Activated naive CD4-positive, alpha-beta T cell treated with anti-CD3 and anti-CD28 coated beads, Interleukin-2, amount 10 ng/mL, durations not matched to agents 7 days and 5 days (primary cell): ENCODE measurements around the gene ROBO1.
"Not testable (repeated sequence)": the region's sequence is repeated elsewhere in the genome, so short reads cannot be mapped to it uniquely, and the experiment has no call there.

Experiments used
- CTCF ChIA-PET: fragments of 350-600 bp; sonication (Branson Sonifier 250); formaldehyde crosslinking; loops from one replicate; lab custom pipeline; 2021; ENCODE audit warnings: antibody characterized with exemption; lab: Charles Lee
- DNase-seq: peaks from one replicate; pipeline ENCODE4 v3.0.0-alpha.2; 2020
- H3K27ac Mint-ChIP-seq: one replicate; pipeline ENCODE4 v1.8.0; 2021; ENCODE audit warnings: mild to moderate bottlenecking, moderate library complexity, mixed read lengths
- H3K27me3 Mint-ChIP-seq: one replicate; pipeline ENCODE4 v1.8.0; 2021; ENCODE audit warnings: mild to moderate bottlenecking, mixed read lengths
- H3K36me3 Mint-ChIP-seq: one replicate; pipeline ENCODE4 v1.8.0; 2021; ENCODE audit warnings: mixed read lengths
- H3K4me1 Mint-ChIP-seq: one replicate; pipeline ENCODE4 v1.8.0; 2021; ENCODE audit warnings: mixed read lengths
- H3K4me3 Mint-ChIP-seq: one replicate; pipeline ENCODE4 v1.8.0; 2021; ENCODE audit warnings: mild to moderate bottlenecking, moderate library complexity, mixed read lengths
- H3K9me3 Mint-ChIP-seq: one replicate; pipeline ENCODE4 v1.8.0; 2021; ENCODE audit warnings: mixed read lengths

Gene ROBO1

GRCh38 chr3:78703944-78704343, 1063.9 kb downstream of the ROBO1 start:
- Mint-ChIP-seq H3K27me3 (no peaks in the 10 kb centered on the region), H3K36me3 (no peaks in the 10 kb centered on the region), H3K9me3 (peaks cover 5% of the 10 kb centered on the region), H3K4me1 (no peaks in the 10 kb centered on the region), H3K4me3 (no peak overlapping the region), H3K27ac (no peak overlapping the region)
- DNase-seq = no peak
- CTCF ChIA-PET = no interaction called here

DNA sequence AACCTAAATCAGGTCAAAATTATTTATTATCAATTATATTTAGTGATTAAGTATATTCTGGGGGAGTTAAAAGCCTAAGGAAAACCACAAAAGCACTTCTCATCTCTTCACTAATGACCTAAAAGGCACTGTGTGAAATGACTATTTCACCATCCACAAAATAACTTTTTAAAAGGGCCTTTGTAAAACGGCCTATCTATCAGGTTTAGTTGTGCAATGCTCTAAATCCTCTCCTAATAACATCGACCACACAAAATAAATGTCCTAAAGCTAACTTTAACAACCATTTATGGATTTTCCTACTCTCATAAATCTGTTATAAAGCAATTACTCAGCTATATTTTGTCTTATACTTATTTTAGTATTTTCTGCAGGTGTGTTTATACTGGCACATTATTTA, 1066.3 kb downstream of the ROBO1 start:
- H3K27ac Mint-ChIP-seq = no peak overlapping the region
- H3K36me3 Mint-ChIP-seq = no peaks in the 10 kb centered on the region
- CTCF ChIA-PET = no interaction called here
- no peak overlapping the region for H3K4me3 Mint-ChIP-seq
- no peaks in the 10 kb centered on the region for H3K27me3 Mint-ChIP-seq
- no peaks in the 10 kb centered on the region for H3K4me1 Mint-ChIP-seq
- DNase-seq = no peak
- peaks cover 3% of the 10 kb centered on the region for H3K9me3 Mint-ChIP-seq

DNA sequence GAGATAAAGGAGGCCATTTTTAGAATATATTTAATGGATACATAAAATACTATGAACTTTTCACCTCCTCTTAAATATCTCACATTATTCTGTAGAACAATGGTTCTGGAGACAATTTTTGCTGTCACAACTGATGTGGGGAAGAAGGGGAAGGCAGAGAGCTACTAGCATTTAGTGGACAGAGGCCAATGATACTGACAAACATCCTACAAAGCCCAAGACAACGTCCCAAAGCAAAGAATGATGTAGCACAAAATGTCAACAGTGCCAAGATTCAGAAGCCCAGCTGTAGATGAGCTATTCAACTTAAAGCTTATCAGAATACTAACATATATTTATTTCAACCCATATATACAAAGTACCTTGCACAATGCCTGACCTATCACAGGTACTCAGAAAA, 1069.4 kb downstream of the ROBO1 start:
- H3K36me3 Mint-ChIP-seq = no peaks in the 10 kb centered on the region
- H3K4me3 Mint-ChIP-seq = no peak overlapping the region
- CTCF ChIA-PET = no interaction called here
- no peaks in the 10 kb centered on the region for H3K27me3 Mint-ChIP-seq
- no peaks in the 10 kb centered on the region for H3K4me1 Mint-ChIP-seq
- no peak overlapping the region for H3K27ac Mint-ChIP-seq
- DNase-seq = no peak
- H3K9me3 Mint-ChIP-seq = peaks cover 2% of the 10 kb centered on the region

GRCh38 chr3:78697426-78697825, 1070.4 kb downstream of the ROBO1 start:
- H3K4me1 Mint-ChIP-seq = no peaks in the 10 kb centered on the region
- CTCF ChIA-PET = interaction anchor here (0.7 kb wide), 1 partner anchor 52 kb away, joined by 3 read pairs; no protein-coding TSS in a partner anchor
- peaks cover 2% of the 10 kb centered on the region for H3K9me3 Mint-ChIP-seq
- H3K27me3 Mint-ChIP-seq = no peaks in the 10 kb centered on the region
- no peaks in the 10 kb centered on the region for H3K36me3 Mint-ChIP-seq
- H3K27ac Mint-ChIP-seq = no peak overlapping the region
- DNase-seq = no peak
- no peak overlapping the region for H3K4me3 Mint-ChIP-seq

- H3K4me3 Mint-ChIP-seq = no peak overlapping the region
- H3K9me3 Mint-ChIP-seq = no peaks in the 10 kb centered on the region
- CTCF ChIA-PET = no interaction called here
- H3K27me3 Mint-ChIP-seq = no peaks in the 10 kb centered on the region
- H3K36me3 Mint-ChIP-seq = no peaks in the 10 kb centered on the region
- H3K27ac Mint-ChIP-seq = no peak overlapping the region
- H3K4me1 Mint-ChIP-seq = no peaks in the 10 kb centered on the region
- no peak for DNase-seq
Measured at GRCh38 chr3:78690766-78691165, 1077.0 kb downstream of the ROBO1 start.

- no peaks in the 10 kb centered on the region for H3K4me1 Mint-ChIP-seq
- no peaks in the 10 kb centered on the region for H3K27me3 Mint-ChIP-seq
- H3K4me3 Mint-ChIP-seq = no peak overlapping the region
- no peaks in the 10 kb centered on the region for H3K36me3 Mint-ChIP-seq
- no peaks in the 10 kb centered on the region for H3K9me3 Mint-ChIP-seq
- CTCF ChIA-PET = no interaction called here
- no peak for DNase-seq
- no peak overlapping the region for H3K27ac Mint-ChIP-seq
Measured at GRCh38 chr3:78689378-78689777, 1078.4 kb downstream of the ROBO1 start.

GRCh38 chr3:78687520-78687919, 1080.3 kb downstream of the ROBO1 start:
- no peaks in the 10 kb centered on the region for H3K36me3 Mint-ChIP-seq
- H3K27me3 Mint-ChIP-seq = no peaks in the 10 kb centered on the region
- no peak overlapping the region for H3K27ac Mint-ChIP-seq
- DNase-seq = no peak
- H3K4me1 Mint-ChIP-seq = no peaks in the 10 kb centered on the region
- H3K4me3 Mint-ChIP-seq = no peak overlapping the region
- CTCF ChIA-PET = no interaction called here
- no peaks in the 10 kb centered on the region for H3K9me3 Mint-ChIP-seq

- no peaks in the 10 kb centered on the region for H3K36me3 Mint-ChIP-seq
- no peaks in the 10 kb centered on the region for H3K4me1 Mint-ChIP-seq
- H3K9me3 Mint-ChIP-seq = no peaks in the 10 kb centered on the region
- no peaks in the 10 kb centered on the region for H3K27me3 Mint-ChIP-seq
- no peak for DNase-seq
- H3K27ac Mint-ChIP-seq = no peak overlapping the region
- no peak overlapping the region for H3K4me3 Mint-ChIP-seq
- CTCF ChIA-PET = no interaction called here
Measured at GRCh38 chr3:78683284-78683683, 1084.5 kb downstream of the ROBO1 start.

DNA sequence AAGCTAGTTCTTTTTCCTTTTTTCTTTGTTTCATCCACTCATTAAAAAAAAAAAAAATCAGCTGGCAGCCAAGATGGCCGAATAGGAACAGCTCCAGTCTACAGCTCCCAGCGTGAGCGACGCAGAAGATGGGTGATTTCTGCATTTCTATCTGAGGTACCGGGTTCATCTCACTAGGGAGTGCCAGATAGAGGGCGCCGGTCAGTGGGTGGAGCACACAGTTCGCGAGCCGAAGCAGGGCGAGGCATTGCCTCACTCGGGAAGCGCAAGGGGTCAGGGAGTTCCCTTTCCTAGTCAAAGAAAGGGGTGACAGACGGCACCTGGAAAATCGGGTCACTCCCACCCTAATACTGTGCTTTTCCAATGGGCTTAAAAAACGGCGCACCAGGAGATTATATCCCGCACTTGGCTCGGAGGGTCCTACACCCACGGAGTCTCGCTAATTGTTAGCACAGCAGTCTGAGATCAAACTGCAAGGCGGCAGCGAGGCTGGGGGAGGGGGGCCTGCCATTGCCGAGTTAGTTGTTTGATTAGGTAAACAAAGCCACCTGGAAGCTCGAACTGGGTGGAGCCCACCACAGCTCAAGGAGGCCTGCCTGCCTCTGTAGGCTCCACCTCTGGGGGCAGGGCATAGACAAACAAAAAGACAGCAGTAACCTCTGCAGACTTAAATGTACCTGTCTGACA, 1092.5 kb downstream of the ROBO1 start:
- H3K4me1 Mint-ChIP-seq, H3K27ac Mint-ChIP-seq, H3K36me3 Mint-ChIP-seq, H3K4me3 Mint-ChIP-seq, H3K9me3 Mint-ChIP-seq, DNase-seq, H3K27me3 Mint-ChIP-seq: not testable (repeated sequence)
- CTCF ChIA-PET = interaction anchor here (0.6 kb wide), 1 partner anchor 29 kb away, joined by 4 read pairs; no protein-coding TSS in a partner anchor

- H3K9me3 Mint-ChIP-seq = no peaks in the 10 kb centered on the region
- DNase-seq = no peak
- H3K27me3 Mint-ChIP-seq = no peaks in the 10 kb centered on the region
- H3K27ac Mint-ChIP-seq = no peak overlapping the region
- H3K36me3 Mint-ChIP-seq = no peaks in the 10 kb centered on the region
- H3K4me3 Mint-ChIP-seq = no peak overlapping the region
- H3K4me1 Mint-ChIP-seq = no peaks in the 10 kb centered on the region
- CTCF ChIA-PET = no interaction called here
Measured at GRCh38 chr3:78670746-78671145, 1097.1 kb downstream of the ROBO1 start.

GRCh38 chr3:78670094-78670493, 1097.7 kb downstream of the ROBO1 start:
- CTCF ChIA-PET = no interaction called here
- no peaks in the 10 kb centered on the region for H3K9me3 Mint-ChIP-seq
- no peak overlapping the region for H3K27ac Mint-ChIP-seq
- H3K4me1 Mint-ChIP-seq = no peaks in the 10 kb centered on the region
- H3K36me3 Mint-ChIP-seq = no peaks in the 10 kb centered on the region
- no peak overlapping the region for H3K4me3 Mint-ChIP-seq
- no peaks in the 10 kb centered on the region for H3K27me3 Mint-ChIP-seq
- no peak for DNase-seq

DNA sequence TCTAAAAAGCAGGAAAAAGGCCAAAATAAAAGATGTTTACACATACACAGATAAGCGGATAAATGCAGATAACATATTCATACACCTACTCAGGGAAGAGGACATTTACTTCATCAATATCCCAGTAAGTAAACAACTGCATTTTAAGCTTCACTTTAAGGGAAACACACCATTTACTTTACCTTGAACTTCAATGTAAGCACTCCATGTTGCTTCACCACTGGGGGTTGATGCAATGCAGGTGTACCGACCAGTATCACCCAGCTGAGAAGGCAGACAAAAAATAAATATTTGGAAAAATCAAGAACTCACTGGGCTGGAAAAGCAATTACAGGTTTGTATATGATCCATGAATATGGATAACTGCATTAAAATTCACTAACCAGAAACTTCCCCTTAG, 1099.5 kb downstream of the ROBO1 start:
- CTCF ChIA-PET = no interaction called here
- no peak for DNase-seq
- Mint-ChIP-seq H3K36me3 (no peaks in the 10 kb centered on the region), H3K4me1 (no peaks in the 10 kb centered on the region), H3K27ac (no peak overlapping the region), H3K27me3 (no peaks in the 10 kb centered on the region), H3K9me3 (no peaks in the 10 kb centered on the region), H3K4me3 (no peak overlapping the region)

- H3K4me1 Mint-ChIP-seq = no peaks in the 10 kb centered on the region
- H3K36me3 Mint-ChIP-seq = no peaks in the 10 kb centered on the region
- no peak overlapping the region for H3K4me3 Mint-ChIP-seq
- CTCF ChIA-PET = no interaction called here
- H3K27me3 Mint-ChIP-seq = no peaks in the 10 kb centered on the region
- no peak for DNase-seq
- no peaks in the 10 kb centered on the region for H3K9me3 Mint-ChIP-seq
- no peak overlapping the region for H3K27ac Mint-ChIP-seq
Measured at GRCh38 chr3:78666470-78666800, 1101.4 kb downstream of the ROBO1 start.

DNA sequence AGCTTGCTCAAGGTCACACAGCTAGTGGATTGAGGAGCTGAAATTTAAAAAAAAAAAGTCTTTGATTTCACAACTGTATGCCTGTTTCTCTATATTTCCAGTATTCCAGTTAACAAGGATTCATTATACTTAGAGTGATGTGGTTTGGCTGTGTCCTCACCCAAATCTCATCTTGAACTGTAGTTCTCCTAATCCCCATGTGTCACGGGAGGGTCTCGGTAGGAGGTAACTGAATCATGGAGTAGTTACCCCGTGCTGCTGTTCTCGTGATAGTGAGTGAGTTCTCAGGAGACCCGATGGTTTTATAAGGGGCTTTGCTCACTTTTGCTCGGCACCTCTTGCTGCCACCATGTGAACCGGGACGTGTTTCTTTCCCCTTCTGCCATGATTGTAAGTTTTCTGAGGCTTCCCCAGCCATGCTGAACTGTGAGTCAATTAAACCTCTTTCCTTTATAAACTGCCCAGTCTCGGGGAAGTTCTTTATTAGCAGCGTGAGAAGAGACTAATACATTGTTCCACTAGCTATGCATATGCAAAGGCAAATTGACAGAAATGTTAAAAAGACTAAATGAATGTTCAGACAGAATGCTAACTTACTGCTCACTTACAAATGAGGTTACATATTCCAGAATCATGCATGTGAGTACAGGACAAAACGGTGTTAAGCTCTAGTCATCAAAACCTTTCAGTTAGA, 1101.9 kb downstream of the ROBO1 start:
- H3K27ac Mint-ChIP-seq = no peak overlapping the region
- no peak for DNase-seq
- H3K36me3 Mint-ChIP-seq = no peaks in the 10 kb centered on the region
- CTCF ChIA-PET = interaction anchor here (1.2 kb wide), 1 partner anchor 40 kb away, joined by 3 read pairs; no protein-coding TSS in a partner anchor
- H3K4me3 Mint-ChIP-seq = no peak overlapping the region
- H3K27me3 Mint-ChIP-seq = no peaks in the 10 kb centered on the region
- no peaks in the 10 kb centered on the region for H3K4me1 Mint-ChIP-seq
- H3K9me3 Mint-ChIP-seq = no peaks in the 10 kb centered on the region

- Mint-ChIP-seq H3K27me3 (no peaks in the 10 kb centered on the region), H3K9me3 (no peaks in the 10 kb centered on the region), H3K36me3 (no peaks in the 10 kb centered on the region), H3K4me3 (no peak overlapping the region), H3K27ac (no peak overlapping the region), H3K4me1 (no peaks in the 10 kb centered on the region)
- CTCF ChIA-PET = interaction anchor here (1.2 kb wide), 1 partner anchor 40 kb away, joined by 3 read pairs; no protein-coding TSS in a partner anchor
- DNase-seq = no peak
Measured at GRCh38 chr3:78665101-78665500, 1102.7 kb downstream of the ROBO1 start.
